Measurements from ENCODE around the gene UNC5B. TPM values are rescaled to one million over a fixed set of nuclear protein-coding genes. Genes with fewer than 3 reads are reported as not detected.

UNC5B gene
- total and polyA plus RNA-seq, 2 donors from 2014 or later: 5.5 to 22.6 TPM

DNA sequence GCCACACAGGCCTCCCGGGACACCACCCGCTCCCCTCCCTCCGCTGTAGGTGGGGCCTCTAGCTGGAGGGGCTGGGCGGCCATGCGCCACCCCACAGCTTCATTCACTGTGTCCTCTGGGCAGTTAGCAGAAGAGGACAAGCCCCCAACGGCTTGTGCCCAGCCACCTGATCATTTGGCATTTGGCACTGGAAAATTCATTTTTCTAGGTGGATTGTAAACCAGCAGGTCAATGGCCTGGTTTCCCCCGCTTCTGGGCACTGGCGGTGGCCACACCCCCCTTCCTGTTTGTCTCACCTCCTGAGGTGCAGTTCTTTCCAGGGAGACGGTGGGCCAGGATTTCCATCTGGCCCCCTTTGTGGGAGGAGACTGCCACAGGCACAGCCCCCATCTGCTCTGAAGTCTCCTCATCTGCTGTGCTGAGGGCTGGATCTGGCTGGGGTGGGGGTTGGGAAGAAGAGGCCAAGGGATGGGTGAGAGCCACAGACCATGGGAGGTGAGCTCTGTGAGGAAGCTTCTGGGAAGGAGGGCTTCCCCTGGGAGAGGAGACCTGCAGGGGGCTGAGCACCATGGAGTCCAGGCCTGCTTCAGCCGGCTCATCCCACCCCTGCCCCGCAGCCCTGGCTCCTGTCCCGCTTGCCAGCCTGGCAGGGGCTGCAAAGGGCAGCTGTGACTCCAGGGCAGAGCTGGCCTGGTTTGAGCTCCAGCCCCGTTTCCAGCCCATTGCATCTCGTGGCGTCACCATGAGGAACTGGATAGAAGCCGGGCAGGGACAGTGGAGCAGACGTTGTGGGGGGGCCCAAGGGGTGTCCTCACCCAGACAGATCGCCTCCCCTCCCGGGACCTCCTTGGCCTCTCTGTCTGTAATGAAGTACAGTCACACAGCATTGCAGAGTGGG, 66.6 kb downstream of the UNC5B start:
- no peak for TF ChIP-seq CTCF (IDR thresholded peaks at IDR 0.05; ENCODE audit: borderline replicate concordance, extremely low read depth, insufficient read depth)
- intact Hi-C loops (cut with DNase I): no loop called here
- Histone ChIP-seq H3K27me3 (ENCODE audit: control insufficient read depth, insufficient read depth, low read length) (no peaks in the 10 kb centered on the region), H3K4me3 (ENCODE audit: low read length in 3 of 3) (no peak overlapping the region), H3K36me3 (ENCODE audit: control insufficient read depth in 2 of 3, insufficient read depth in 3 of 3, low read length in 3 of 3) (no peaks in the 10 kb centered on the region), H3K4me1 (ENCODE audit: control insufficient read depth in 2 of 3, insufficient read depth in 2 of 3, low read depth in 1 of 3, low read length in 3 of 3) (peaks cover 0 to 18% (median 6%) of the 10 kb centered on the region in 3 donors), H3K9me3 (ENCODE audit: control insufficient read depth in 2 of 3, insufficient read depth in 1 of 3, low read length in 3 of 3) (no peaks in the 10 kb centered on the region), H3K9ac (ENCODE audit: low read length in 3 of 3) (no peak overlapping the region), H3K27ac (ENCODE audit: low read depth in 2 of 2, low read length in 2 of 2) (peak overlapping the region; percentile 73 to 83)
- FAIRE-seq: no peak
- peak in 1 of 5 donors; percentile 86 for DNase-seq

- FAIRE-seq: no peak
- Histone ChIP-seq H3K4me1 (ENCODE audit: control insufficient read depth in 2 of 3, insufficient read depth in 2 of 3, low read depth in 1 of 3, low read length in 3 of 3) (peaks cover 0 to 20% (median 6%) of the 10 kb centered on the region in 3 donors), H3K36me3 (ENCODE audit: control insufficient read depth in 2 of 3, insufficient read depth in 3 of 3, low read length in 3 of 3) (no peaks in the 10 kb centered on the region), H3K27ac (ENCODE audit: low read depth in 2 of 2, low read length in 2 of 2) (peak overlapping the region; percentile 15 to 83), H3K9ac (ENCODE audit: low read length in 3 of 3) (no peak overlapping the region), H3K9me3 (ENCODE audit: control insufficient read depth in 2 of 3, insufficient read depth in 1 of 3, low read length in 3 of 3) (no peaks in the 10 kb centered on the region), H3K27me3 (ENCODE audit: control insufficient read depth, insufficient read depth, low read length) (no peaks in the 10 kb centered on the region), H3K4me3 (ENCODE audit: low read length in 3 of 3) (no peak overlapping the region)
- intact Hi-C loops (cut with DNase I): loop anchor here (10.0 kb wide), 1 partner anchor 365 kb away; no protein-coding TSS in a partner anchor
- no peak for TF ChIP-seq CTCF (IDR thresholded peaks at IDR 0.05; ENCODE audit: borderline replicate concordance, extremely low read depth, insufficient read depth)
- no peak for DNase-seq
Measured at GRCh38 chr10:71279590-71280170, 67.3 kb downstream of the UNC5B start.

- Histone ChIP-seq H3K4me3 (ENCODE audit: low read length in 3 of 3) (no peak overlapping the region), H3K36me3 (ENCODE audit: control insufficient read depth in 2 of 3, insufficient read depth in 3 of 3, low read length in 3 of 3) (no peaks in the 10 kb centered on the region), H3K9me3 (ENCODE audit: control insufficient read depth in 2 of 3, insufficient read depth in 1 of 3, low read length in 3 of 3) (no peaks in the 10 kb centered on the region), H3K4me1 (ENCODE audit: control insufficient read depth in 2 of 3, insufficient read depth in 2 of 3, low read depth in 1 of 3, low read length in 3 of 3) (peaks cover 0 to 20% (median 6%) of the 10 kb centered on the region in 3 donors), H3K9ac (ENCODE audit: low read length in 3 of 3) (no peak overlapping the region), H3K27ac (ENCODE audit: low read depth in 2 of 2, low read length in 2 of 2) (no peak overlapping the region), H3K27me3 (ENCODE audit: control insufficient read depth, insufficient read depth, low read length) (no peaks in the 10 kb centered on the region)
- no peak for FAIRE-seq
- TF ChIP-seq CTCF (IDR thresholded peaks at IDR 0.05; ENCODE audit: borderline replicate concordance, extremely low read depth, insufficient read depth): no peak
- intact Hi-C loops (cut with DNase I): loop anchor here (10.0 kb wide), 1 partner anchor 365 kb away; no protein-coding TSS in a partner anchor
- no peak for DNase-seq
Measured at GRCh38 chr10:71280216-71280615, 67.8 kb downstream of the UNC5B start.

Measured in kidney (tissue), 14 donors.